T1000 (cell line): ENCODE results near the gene SV2A.
"Not testable (repeated sequence)": the region's sequence is repeated elsewhere in the genome, so short reads cannot be mapped to it uniquely, and the experiment has no call there.

Experiments
- DNase-seq: peaks from one replicate; lab custom pipeline; 2025; ENCODE audit warnings: mixed read lengths; lab: John Stamatoyannopoulos, UW

SV2A gene, protein sequence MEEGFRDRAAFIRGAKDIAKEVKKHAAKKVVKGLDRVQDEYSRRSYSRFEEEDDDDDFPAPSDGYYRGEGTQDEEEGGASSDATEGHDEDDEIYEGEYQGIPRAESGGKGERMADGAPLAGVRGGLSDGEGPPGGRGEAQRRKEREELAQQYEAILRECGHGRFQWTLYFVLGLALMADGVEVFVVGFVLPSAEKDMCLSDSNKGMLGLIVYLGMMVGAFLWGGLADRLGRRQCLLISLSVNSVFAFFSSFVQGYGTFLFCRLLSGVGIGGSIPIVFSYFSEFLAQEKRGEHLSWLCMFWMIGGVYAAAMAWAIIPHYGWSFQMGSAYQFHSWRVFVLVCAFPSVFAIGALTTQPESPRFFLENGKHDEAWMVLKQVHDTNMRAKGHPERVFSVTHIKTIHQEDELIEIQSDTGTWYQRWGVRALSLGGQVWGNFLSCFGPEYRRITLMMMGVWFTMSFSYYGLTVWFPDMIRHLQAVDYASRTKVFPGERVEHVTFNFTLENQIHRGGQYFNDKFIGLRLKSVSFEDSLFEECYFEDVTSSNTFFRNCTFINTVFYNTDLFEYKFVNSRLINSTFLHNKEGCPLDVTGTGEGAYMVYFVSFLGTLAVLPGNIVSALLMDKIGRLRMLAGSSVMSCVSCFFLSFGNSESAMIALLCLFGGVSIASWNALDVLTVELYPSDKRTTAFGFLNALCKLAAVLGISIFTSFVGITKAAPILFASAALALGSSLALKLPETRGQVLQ

DNA sequence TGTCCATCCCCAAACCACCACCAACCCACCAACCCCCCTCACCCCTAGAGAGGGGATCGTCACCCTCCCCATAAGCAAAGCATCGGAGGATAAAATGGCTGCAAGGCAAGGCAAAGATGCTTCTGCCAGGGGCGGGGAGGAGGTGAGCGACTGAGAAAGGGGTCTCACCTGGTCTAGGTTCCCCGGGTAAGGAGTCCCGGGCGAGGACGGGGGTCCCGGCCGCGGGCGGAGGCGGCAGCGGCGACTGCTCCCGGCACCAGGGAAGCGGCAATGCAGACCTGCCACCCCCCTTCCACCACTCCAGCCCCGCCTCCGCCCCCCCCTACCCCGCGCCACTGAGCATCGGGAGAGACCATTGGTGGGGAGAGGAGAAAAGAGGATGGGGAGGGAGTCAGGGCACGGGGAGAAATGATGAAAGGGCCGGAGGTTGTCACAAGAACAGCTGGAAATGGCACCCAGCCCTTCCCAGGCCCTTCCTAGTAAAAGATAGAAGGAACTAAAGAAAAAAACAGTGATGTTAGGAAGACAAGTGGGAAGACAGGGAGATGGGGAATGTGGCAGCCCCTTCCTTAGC, at the start of gene SV2A:
TSS of gene SV2A (minus strand) at position 274 of the 574 bp plus-strand sequence. CDS start 4,004 bp downstream, outside the sequence.
- DNase-seq: peak; percentile 44

DNA sequence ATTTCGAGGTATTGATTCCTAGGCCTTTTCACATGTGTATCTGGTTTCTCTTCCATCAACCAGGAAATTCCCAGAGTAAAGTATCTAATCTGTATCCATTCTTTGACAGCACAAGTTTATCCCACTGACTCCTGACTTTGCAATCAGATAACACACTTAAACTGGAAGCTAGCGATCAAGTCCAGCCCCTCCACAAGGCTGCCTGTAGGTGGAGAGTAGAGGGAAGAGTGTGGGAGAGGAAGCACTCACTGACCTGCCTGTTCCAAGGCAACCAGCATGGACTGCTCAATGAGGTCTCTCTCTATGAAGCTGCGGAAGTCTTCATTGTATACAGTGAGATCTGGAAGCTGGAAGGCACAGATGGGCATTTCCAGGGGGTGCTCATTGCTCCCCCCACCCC, 49.4 kb upstream of the SV2A start:
- DNase-seq: no peak

DNA sequence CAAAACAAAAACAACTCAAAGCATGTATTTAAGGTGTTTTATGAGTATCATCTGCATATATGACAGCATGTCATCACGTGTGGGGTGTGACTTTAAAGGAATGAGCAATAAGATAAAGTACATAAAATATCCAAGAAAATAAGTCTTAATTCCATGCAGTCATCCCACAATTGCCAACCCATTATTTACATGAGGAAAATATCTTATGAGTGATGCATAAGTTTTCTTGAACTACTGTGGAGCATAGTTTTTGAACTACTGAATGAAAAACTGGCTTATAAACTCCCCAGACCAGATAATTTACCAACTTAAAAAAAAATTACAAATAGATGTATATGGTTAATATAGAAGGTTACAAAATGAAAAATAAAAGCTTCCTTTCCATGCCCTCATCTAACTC, 48.8 kb upstream of the SV2A start:
- no peak for DNase-seq

DNA sequence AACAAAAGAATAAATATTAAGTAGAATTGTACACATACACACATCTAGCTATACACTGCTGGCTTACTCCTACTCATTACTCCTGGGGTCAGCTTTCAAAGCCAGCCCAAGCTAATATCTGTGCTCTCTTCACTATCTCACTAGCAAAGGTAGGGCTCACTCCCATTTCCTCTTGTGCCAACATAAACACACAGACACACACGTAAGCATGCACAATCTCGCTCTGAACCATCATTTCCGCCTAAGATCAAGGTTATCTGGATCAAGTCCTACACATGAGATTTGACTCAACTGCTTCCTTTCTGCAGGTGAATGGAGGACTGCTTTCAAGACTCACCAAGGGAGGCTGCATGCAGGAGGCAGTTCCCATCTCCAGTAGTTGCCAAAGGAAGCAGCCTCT, 47.8 kb upstream of the SV2A start:
- DNase-seq: no peak

DNA sequence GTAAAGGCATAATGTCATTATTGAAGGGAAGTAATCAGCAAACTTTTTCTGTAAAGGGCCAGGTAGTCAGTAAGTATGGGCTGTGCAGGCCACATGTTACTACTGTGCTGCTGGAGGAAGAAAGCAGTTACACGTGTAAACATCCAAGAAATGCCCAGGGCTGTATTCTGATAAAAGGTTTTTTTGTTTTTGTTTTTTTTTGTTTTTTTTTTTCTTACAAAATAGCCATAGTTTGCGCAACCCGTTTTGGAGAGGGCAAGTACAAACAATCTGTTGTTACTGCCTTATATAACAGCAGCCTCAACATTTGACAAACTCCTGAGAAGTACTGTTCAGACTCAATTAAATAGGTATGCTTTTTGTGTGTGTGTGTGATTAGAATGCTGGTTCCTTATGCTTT, 45.7 kb upstream of the SV2A start:
- no peak for DNase-seq

DNA sequence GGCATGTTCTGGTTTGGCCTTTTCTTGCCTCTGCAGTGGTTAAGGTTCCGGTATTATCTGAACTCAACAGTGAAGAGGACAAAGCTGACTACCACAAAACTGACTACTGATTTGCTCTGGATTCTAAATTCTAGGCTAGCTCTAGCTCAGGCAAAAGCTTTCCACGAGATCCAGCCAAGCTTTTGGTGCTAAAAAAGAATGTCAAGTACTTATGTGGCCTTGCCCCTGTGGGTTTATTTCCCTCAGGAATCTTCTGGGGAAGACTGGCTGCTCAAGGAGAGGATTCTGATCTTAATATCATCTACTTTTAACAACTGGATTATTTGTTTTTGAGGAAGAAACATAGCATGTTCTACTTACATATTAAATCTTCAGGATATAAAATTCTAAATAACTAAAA, 45.1 kb upstream of the SV2A start:
- DNase-seq: no peak

DNA sequence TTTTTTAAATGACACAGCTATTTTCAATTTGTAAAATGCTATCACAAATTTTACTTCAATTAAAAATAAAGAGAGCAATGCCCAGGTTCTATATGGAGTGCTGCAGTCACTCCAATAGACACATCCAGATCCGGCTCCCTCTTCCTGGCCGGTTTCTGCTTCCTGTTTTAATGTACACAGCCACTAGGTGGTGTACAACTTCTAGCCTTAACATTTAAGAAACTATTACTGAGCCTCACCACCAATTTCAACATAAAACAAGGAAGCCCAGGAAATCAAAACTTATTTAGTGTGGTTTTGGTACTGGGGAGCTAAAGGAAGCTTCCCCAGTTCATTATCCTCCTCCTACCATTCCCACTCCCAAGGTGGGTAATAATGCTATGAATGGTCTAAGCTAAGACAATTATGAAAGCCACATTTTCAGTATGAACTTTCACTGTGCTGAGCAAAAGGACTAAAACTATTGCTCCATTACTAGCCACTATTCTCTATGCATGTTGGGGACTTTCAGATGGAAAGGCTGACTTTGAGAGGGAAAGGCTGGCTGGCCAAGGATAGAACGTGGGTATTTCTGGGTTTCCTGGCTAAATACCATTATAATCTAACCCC, 44.5 kb upstream of the SV2A start:
- DNase-seq: peak; percentile 17

DNA sequence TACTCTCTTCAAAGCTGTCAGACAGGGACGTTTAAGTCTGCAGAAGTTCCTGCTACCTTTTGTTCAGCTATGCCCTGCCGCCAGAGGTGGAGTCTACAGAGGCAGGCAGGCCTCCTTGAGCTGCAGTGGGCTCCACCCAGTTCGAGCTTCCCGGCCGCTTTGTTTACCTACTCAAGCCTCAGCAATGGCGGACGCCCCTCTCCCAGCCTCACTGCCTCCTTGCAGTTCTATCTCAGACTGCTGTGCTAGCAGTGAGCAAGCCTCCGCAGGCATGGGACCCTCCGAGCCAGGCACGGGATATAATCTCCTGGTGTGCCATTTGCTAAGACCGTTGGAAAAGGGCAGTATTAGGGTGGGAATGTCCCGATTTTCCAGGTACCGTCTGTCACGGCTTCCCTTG, 39.9 kb upstream of the SV2A start:
- DNase-seq: not testable (repeated sequence)

DNA sequence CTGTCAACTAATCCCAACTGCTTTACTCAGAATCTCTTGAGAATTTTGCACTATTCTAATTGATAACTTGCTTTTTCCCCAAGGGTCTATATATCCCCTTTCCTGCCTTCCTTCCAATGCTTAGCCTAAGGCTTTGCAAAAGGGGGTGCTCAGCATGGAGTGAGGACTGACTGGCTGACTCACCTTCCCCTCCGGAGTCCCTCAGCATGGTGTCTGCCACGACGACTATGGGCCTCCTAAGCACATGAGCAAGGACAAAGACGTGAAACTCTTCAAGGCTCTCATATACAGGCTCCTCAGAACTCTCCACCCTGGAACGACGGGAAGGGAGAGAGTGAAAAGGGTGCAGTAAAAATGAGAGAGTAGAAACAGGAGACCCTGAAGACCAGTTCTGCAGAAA, 32.3 kb upstream of the SV2A start:
- DNase-seq: no peak

DNA sequence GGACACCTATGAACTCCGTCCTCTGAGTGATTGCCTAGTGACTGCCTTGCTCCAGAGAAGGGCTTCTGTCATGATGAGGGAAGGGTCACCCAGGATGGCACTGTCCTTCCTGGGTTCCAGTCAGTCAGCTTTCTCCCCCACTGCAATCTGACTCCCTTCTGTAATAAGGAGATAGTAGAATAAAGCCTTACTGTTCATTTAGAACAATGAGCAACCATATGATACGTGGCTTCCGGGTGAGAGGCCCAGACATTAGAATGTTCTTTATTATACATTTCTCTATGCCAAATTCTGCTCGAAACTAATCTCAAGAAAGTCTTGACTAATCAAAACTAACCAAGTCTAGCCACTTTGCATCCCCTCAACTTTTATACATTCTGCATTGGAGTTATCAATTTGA, 27.6 kb upstream of the SV2A start:
- DNase-seq: no peak

DNA sequence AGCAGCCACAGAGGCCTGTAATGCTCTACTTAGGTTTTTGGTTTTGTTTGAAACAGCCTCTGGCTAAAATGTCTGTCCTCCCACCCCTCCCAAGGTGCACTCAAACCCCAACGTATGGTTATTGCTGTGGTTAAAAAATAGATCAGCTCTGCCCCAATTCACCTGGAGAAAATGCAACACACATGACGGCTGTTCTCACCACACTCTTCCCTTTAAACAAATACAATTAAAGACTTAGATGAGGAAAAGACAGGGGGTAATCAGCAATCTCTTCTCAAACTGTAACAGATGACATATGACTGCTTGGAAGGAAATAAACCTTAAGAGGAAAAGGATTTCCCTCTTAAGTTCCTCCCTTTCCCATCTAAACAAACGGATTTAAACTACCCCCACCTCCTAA, 25.2 kb upstream of the SV2A start:
- no peak for DNase-seq

DNA sequence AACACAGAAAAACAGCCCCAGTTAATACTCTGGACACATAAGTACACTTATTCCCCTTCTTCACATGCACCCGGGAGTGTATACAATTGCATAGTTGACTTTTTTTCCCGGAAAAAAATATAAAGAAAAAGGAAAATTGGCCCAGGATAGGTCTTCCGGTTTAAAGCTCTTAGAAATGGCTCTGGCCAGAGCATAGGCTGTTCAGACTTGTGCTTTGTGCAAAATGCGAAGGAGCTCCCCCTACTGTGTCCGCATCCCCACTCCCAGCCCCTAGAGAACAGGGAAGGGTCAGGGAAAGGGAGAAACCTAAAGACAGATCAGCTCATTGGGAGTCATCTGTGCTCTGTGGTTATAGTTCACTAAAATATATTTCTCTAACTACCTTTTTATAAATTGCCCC, 24.6 kb upstream of the SV2A start:
- DNase-seq: no peak

DNA sequence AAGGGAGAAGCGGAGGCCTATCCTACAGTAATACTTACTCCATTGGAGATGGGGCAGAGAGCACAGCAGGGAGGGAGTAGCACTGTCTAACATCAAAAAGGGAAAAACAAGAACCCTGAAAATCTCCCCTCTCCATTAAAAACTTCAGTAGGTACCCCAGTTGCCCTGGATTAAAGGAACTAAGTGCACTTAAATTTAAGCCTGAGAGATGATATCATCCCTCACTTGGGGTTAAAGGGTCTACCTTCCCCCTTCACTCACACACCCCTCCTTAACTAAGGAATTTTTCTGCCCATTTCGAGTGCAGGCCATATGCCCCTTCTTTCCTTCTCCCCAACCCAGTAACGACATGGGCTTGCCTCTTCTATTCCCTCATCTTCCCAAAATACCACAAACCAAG, 22.8 kb upstream of the SV2A start:
- DNase-seq: no peak

DNA sequence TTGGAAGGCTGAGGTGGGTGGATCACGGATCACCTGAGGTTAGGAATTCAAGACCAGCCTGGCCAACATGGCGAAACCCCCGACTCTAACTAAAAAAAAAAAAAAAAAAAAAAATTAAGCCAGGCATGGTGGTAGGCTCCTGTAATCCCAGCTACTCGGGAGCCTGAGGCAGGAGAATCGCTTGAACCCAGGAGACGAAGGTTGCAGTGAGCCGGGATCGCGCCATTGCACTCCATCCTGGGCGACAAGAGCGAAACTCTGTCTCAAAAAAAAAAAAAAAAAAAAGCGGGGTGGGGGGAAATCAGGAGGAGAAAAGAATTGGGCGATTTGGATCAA, 21.0 kb upstream of the SV2A start:
- not testable (repeated sequence) for DNase-seq

DNA sequence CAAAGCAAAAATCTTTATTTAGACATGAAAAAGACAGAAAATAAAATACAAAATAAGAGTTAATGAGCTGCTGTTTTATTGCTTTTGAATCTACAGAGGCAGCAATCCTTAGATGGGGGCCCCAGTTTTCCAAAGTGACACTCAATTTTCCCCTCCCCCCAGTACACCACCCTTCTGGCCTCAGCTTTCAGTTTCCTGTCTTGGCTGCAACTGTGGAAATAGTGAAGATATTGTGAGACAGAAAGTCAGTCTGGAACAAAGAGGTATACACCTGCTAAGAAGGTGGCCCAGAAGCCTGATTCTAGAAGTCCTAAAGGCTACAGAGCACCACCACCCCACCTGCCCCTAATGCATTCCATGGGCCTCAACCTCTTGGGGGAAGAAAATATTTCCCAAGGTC, 20.1 kb upstream of the SV2A start:
- DNase-seq: no peak

DNA sequence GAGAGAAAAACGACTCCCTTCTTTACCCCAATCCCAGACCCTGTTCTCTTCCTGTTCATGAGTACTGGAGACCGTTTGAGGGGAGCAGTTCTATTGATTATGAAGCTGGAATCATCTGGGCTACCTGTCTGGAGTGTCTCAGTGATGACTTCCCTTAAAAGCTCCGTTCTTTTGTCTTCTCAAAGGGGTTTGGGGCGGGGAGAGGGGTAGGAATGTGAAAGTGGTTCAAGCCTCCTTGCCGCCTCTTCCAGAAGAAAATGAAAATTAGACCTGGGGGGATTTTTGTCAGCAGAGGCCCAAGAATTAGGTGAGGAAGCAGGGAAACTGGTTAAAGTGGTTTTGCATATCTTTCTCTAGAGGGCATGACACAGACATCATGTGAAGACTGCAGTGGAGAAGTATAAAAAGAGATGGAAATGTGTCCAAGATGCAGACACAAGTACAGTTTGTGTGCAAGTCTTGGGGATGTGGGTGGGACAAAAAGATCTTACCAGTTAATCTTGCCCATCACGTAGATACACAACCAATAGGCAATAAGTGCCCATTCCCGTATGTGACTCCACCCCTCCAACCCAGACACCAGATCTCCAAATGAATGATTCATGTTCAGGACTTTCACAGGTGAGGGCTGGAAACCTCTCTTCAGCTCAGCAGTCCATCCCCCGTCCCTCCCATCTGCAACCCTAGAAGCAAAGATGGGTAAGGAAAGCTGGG, 19.5 kb upstream of the SV2A start:
- DNase-seq: no peak

DNA sequence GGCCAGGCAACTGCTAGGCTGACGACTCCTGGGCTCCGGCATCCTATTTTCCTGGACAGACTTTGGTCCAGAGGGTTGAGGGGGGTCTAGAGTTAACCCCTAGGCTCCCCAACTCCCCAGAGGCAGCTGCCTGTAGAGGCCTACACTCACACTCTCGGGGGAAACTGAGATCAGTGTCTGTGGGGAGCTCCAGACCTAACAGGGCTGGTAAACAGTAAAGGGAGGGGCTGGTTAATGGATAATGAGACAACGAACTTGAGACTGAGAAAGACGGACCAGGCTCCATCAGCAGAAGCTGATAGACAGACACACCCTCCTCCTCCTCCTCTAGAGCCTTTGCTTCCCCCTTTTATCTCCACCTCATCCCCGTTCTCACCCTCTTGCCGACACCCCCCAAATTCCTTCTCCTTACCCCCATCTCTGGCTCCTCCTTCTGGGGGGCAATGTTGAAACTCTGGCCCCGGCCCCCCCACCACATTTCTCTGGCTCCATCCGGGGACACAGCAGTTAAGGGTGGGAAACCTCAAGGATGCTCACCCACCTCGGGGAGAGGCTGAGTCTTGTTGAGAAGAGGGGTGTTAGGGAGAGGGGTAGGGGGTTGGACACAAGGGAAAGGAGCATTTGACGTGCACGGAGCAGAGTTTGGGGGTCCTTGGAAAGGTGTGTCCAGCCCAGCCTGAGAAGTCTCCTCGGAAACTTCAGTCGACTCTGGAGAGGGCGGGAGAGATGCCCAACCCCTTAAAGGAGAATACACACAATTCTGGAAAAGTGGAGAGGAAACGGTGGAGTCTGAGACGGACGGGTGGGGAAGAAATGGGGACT, 18.7 kb upstream of the SV2A start, which contains the start of gene MTMR11:
TSS of gene MTMR11 (minus strand) at position 710 of the 822 bp plus-strand sequence. CDS start at position 478, 232 bp downstream.
- DNase-seq: no peak

DNA sequence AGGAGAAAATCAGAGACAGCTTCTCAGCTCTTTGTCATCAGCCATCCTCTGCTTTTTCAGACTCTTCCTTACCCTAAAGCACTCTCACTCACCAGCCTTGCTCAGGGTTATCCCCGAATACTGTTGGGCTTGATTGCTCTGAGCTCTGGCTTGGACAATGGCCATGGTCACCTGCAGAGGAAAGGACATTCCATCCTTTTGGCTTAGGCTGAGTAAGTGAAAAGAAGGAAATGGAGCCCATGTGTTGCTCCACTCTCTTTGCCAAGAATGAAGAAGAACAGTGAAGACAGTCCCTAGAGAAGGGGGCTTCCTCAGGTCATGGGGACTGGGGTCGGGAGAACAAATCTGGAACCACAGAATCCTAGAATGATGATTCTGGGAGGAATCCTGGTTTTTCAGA, 16.7 kb upstream of the SV2A start:
- DNase-seq: no peak

DNA sequence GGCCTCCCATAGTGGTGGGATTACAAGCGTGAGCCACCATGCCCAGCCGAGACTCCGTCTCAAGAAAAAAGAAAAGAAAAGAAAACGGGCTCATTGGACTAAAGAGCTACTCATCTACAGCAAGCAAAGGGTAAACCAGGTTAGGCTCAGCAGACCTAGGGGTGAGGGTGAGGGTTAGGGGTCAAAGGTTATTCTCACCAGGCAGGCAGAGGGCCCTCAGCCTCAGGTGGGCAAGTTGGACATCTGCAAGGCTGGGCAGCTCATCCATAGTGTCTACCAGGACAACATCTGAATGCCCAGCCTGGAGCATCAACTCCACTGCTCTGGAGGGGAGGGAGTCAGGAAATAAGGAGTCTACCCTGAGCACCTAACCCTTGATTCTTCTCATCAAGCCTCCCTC, 15.6 kb upstream of the SV2A start:
- DNase-seq: no peak

DNA sequence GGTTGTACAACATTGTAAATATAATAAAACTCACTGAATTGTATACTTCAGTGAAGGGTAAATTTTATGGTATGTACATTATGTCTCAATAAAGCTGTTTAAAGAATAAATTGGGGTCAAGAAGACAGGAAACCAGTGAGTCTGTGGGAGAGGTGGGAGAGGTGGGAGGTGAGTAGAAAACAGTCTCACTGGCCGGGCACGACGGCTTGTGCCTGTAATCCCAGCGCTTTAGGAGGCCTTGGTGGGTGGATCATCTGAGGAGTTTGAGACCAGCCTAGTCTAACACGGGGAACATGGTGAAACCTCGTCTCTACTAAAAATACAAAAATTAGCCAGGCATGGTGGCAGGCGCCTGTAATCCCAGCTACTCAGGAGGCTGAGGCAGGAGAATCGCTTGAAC, 14.8 kb upstream of the SV2A start:
- DNase-seq: no peak

DNA sequence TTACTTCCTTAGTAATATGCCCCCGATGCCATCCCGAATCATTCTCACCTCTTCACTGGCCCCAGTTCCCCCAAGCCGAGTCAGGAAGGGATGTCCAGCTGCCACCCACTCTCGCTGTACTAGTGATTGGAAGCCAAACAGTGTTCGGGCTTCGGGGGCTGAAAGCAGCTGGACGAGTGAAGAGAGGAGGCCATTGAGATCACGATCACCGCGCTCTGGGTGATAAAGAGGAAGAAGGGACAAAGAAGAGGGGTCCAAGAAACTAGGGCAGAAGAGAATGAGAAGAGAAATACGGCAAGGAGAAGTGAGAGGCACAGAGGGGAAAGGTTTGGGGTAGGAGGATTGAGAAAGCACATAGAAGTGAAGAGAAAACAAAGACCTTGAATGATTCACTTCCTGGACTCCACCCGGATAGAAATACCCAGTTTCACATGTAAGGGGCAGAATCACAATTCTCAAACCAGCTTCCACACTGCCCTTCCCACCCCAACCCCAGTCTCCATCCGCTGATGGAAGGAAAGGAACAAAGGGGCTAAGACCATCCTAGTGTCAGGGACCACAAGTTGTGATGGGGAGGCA, 13.7 kb upstream of the SV2A start:
- no peak for DNase-seq
